Esophagus squamous epithelium (tissue), 4 donors: ENCODE measurements around the gene NRCAM.

Source experiments
- POLR2A ChIP-seq, 4 donors: fragments of 450-650 bp; IDR thresholded peaks; one replicate each; pipeline ENCODE4 v1.6.1; 2017; ENCODE audit warnings: antibody characterized with exemption in 4 of 4, mild to moderate bottlenecking in 4 of 4, moderate library complexity in 3 of 4
- TF ChIP-seq, protein P1 (sequence below), 6 experiments: fragments of 450-650 bp in 4 of 6; fragments of 200-600 bp in 2 of 6; sonication (generic) in 2 of 6; IDR thresholded peaks; one replicate each; pipeline ENCODE4 v1.5.1; 2016 to 2019; ENCODE audit warnings: antibody characterized with exemption in 6 of 6, mild to moderate bottlenecking in 4 of 6, moderate library complexity in 4 of 6

DNA sequence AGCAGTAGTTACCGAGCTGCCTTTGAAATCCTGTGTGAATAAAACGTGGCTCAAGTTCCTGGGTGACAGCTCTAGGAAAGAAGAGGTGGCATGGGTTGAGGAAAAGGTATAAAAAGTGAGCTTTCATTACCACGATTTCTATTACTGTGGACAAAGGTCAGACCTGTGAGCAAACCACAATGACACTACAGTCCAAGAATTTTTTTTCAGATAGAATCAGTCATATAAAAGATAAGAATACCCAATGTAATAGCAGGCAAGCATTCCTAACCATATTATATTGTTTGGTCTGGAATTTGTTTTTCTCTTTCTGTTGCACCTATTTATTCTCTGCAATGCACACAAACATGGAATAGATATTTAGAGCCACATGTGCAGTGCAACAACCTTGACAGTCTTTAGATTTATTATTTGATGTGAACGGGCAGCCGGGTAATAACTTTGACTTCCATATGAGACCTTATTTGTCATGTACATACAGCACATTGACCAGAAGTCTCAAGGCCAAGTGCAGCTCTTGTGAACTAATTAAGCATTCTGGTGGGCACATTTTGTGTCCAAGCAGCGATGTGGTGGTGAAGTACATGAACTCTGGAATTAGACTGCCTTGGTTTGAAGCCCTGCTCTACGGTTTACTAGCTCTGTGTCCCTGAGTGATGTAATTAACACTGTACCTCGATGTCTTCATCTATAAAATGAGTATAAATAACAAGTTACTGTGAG lies 156.8 kb downstream of the NRCAM start:
- TF ChIP-seq, protein P1, sequence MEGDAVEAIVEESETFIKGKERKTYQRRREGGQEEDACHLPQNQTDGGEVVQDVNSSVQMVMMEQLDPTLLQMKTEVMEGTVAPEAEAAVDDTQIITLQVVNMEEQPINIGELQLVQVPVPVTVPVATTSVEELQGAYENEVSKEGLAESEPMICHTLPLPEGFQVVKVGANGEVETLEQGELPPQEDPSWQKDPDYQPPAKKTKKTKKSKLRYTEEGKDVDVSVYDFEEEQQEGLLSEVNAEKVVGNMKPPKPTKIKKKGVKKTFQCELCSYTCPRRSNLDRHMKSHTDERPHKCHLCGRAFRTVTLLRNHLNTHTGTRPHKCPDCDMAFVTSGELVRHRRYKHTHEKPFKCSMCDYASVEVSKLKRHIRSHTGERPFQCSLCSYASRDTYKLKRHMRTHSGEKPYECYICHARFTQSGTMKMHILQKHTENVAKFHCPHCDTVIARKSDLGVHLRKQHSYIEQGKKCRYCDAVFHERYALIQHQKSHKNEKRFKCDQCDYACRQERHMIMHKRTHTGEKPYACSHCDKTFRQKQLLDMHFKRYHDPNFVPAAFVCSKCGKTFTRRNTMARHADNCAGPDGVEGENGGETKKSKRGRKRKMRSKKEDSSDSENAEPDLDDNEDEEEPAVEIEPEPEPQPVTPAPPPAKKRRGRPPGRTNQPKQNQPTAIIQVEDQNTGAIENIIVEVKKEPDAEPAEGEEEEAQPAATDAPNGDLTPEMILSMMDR (IDR thresholded peaks at IDR 0.05): no peak
- TF ChIP-seq POLR2A (IDR thresholded peaks at IDR 0.05): no peak
